HepG2 (cell line): ENCODE results near the gene MIGA2. TPM values are rescaled to one million over a fixed set of nuclear protein-coding genes. Genes with fewer than 3 reads are reported as not detected.

Experiments used
- ESRRA ChIP-seq: sonication (generic); formaldehyde crosslinking; IDR thresholded peaks from 2 replicates; pipeline ENCODE4 v1.5.1; 2020; ENCODE audit warnings: mild to moderate bottlenecking, low read depth, missing genetic modification reagents
- KLF12 ChIP-seq: sonication (generic); formaldehyde crosslinking; IDR thresholded peaks from 2 replicates; pipeline ENCODE4 v1.4.0; 2020; ENCODE audit warnings: missing genetic modification reagents, borderline replicate concordance
- MYC ChIP-seq: sonication (generic); formaldehyde crosslinking; IDR thresholded peaks from 2 replicates; pipeline ENCODE4 v1.9.0; 2021; ENCODE audit warnings: missing genetic modification reagents, borderline replicate concordance
- SALL1 ChIP-seq: sonication (generic); formaldehyde crosslinking; IDR thresholded peaks from 2 replicates; pipeline ENCODE4 v1.8.0; 2022; ENCODE audit warnings: mild to moderate bottlenecking, missing genetic modification reagents
- SMARCE1 ChIP-seq: fragments of 450-650 bp; IDR thresholded peaks from 2 replicates; pipeline ENCODE4 v1.6.1; 2017; ENCODE audit warnings: borderline replicate concordance
- ZBTB38 ChIP-seq: sonication (generic); formaldehyde crosslinking; IDR thresholded peaks from 2 replicates; pipeline ENCODE4 v1.5.1; 2020; ENCODE audit warnings: mild to moderate bottlenecking, missing genetic modification reagents
- ZNF143 ChIP-seq: sonication (generic); formaldehyde crosslinking; IDR thresholded peaks from 2 replicates; pipeline ENCODE4 v1.4.0; 2020; ENCODE audit warnings: missing genetic modification reagents
- ZNF274 ChIP-seq: sonication (generic); formaldehyde crosslinking; IDR thresholded peaks from 2 replicates; pipeline ENCODE4 v1.5.1; 2020; ENCODE audit warnings: mild to moderate bottlenecking, missing genetic modification reagents
- polyA plus RNA-seq, 8 experiments: library from polyadenylated mRNA; depleted of rRNA in 3 of 8; stranded (reverse) in 7 of 8; unstranded in 1 of 8; fragments of >200 nt; fragmentation: Illumina TruSeq in 4 of 8; extraction: Trizol in 4 of 8; gene quantifications; 2 replicates each; pipeline versions ENCODE4 v1.2.1 to v1.2.3, GENCODE V29; 2011 to 2016; ENCODE audit warnings: low read depth in 4 of 8, missing spikeins in 1 of 8, mixed read lengths in 1 of 8; ENCODE audit not compliant: insufficient read depth in 1 of 8
- total RNA-seq, 5 experiments: library from RNA; depleted of rRNA; stranded (reverse); fragments of >200 nt; fragmentation: Illumina TruSeq; extraction: Trizol; gene quantifications; 2 replicates each; pipeline ENCODE4 v1.2.3, GENCODE V29; 2016; ENCODE audit warnings: low read depth in 1 of 5
- TF ChIP-seq, protein P1 (sequence below): sonication (generic); formaldehyde crosslinking; IDR thresholded peaks from 2 replicates; pipeline ENCODE4 v1.5.1; 2020; ENCODE audit warnings: mild to moderate bottlenecking, missing genetic modification reagents, moderate library complexity
- TF ChIP-seq, protein P2 (sequence below): IDR thresholded peaks from 2 replicates; pipeline ENCODE4 v1.6.1; 2012; ENCODE audit warnings: inconsistent platforms
- TF ChIP-seq, protein P3 (sequence below): sonication (generic); formaldehyde crosslinking; IDR thresholded peaks from 2 replicates; pipeline ENCODE4 v1.5.1; 2020; ENCODE audit warnings: mild to moderate bottlenecking, missing genetic modification reagents, borderline replicate concordance
- TF ChIP-seq, protein P4 (sequence below): sonication (generic); formaldehyde crosslinking; IDR thresholded peaks from 2 replicates; pipeline ENCODE4 v1.9.0; 2022; ENCODE audit warnings: low read depth, missing genetic modification reagents
- TF ChIP-seq, protein P5 (sequence below): sonication (generic); formaldehyde crosslinking; IDR thresholded peaks from 2 replicates; pipeline ENCODE4 v1.4.0; 2020; ENCODE audit warnings: missing genetic modification reagents

The MIGA2 gene
- total and polyA plus RNA-seq, 2 of the 13 experiments (the other 11 are each of a cell fraction or from before 2014, with no cell fraction given): 10.8 to 17.1 TPM

DNA sequence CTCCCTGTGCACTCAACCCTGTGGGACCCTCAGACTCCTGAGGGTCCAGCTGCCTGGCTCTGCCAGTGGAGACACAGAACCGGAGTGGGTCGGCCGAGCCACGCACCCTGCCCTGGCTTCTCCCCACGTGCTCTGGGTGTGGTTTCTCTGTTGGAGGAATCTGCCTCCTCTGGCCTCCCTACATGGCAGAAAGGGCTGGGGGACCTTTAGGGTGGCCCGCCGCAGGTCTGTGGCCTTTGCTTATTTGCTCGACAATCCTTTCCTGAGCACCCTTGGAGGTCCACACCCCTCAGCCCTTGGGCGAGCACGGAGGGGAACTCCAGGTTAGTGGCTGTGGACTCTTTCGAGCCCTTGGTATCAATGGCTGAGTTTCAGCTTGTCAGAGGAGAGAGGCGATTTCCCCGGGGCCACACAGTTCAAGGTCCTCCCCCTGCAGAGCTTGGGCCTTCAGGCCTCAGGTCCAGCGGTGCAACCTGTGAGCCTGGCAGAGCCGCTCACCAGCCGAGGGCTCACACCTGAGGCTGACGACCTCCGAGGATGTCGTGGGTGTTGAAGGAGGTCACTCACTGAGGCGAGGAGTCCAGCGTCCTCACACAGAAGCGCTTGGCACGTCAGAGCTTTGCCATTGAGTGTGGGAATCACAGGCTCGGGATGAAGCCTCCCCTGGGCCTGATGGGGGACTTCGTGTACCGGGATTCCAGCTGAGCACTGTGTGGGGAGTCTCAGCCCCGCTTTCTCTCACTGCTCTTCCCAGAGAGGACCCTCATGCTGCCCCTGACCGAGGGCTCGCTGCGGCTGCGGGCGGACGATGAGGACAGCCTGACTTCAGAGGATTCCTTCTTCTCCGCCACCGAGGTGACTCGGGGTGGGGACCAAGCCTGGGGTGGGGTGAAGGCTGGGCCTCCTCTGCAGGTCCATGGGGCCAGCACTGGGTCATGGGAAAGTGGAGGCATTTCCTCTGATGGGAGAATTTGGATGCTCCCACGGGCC lies 23.7 kb downstream of the MIGA2 start (continued):
- TF ChIP-seq, protein P1, sequence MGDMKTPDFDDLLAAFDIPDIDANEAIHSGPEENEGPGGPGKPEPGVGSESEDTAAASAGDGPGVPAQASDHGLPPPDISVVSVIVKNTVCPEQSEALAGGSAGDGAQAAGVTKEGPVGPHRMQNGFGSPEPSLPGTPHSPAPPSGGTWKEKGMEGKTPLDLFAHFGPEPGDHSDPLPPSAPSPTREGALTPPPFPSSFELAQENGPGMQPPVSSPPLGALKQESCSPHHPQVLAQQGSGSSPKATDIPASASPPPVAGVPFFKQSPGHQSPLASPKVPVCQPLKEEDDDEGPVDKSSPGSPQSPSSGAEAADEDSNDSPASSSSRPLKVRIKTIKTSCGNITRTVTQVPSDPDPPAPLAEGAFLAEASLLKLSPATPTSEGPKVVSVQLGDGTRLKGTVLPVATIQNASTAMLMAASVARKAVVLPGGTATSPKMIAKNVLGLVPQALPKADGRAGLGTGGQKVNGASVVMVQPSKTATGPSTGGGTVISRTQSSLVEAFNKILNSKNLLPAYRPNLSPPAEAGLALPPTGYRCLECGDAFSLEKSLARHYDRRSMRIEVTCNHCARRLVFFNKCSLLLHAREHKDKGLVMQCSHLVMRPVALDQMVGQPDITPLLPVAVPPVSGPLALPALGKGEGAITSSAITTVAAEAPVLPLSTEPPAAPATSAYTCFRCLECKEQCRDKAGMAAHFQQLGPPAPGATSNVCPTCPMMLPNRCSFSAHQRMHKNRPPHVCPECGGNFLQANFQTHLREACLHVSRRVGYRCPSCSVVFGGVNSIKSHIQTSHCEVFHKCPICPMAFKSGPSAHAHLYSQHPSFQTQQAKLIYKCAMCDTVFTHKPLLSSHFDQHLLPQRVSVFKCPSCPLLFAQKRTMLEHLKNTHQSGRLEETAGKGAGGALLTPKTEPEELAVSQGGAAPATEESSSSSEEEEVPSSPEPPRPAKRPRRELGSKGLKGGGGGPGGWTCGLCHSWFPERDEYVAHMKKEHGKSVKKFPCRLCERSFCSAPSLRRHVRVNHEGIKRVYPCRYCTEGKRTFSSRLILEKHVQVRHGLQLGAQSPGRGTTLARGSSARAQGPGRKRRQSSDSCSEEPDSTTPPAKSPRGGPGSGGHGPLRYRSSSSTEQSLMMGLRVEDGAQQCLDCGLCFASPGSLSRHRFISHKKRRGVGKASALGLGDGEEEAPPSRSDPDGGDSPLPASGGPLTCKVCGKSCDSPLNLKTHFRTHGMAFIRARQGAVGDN (CRISPR knock-in tag): peak; percentile 94
- TF ChIP-seq KLF12 (CRISPR knock-in tag) (0 out of 2 replicates have a peak, but pooled peaks have one; percentile 55), ZBTB38 (CRISPR knock-in tag) (peak; percentile 91), SMARCE1 (no peak), ZNF274 (no peak), ESRRA (CRISPR knock-in tag) (0 out of 2 replicates have a peak, but pooled peaks have one; percentile 28), SALL1 (CRISPR knock-in tag) (peak; percentile 46; the same call in 1 of the 2 replicates), ZNF143 (CRISPR knock-in tag) (no peak), MYC (CRISPR knock-in tag) (peak; percentile 40; the same call in 1 of the 2 replicates)
- TF ChIP-seq, protein P2, sequence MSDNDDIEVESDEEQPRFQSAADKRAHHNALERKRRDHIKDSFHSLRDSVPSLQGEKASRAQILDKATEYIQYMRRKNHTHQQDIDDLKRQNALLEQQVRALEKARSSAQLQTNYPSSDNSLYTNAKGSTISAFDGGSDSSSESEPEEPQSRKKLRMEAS: peak; percentile 67
- TF ChIP-seq, protein P3, sequence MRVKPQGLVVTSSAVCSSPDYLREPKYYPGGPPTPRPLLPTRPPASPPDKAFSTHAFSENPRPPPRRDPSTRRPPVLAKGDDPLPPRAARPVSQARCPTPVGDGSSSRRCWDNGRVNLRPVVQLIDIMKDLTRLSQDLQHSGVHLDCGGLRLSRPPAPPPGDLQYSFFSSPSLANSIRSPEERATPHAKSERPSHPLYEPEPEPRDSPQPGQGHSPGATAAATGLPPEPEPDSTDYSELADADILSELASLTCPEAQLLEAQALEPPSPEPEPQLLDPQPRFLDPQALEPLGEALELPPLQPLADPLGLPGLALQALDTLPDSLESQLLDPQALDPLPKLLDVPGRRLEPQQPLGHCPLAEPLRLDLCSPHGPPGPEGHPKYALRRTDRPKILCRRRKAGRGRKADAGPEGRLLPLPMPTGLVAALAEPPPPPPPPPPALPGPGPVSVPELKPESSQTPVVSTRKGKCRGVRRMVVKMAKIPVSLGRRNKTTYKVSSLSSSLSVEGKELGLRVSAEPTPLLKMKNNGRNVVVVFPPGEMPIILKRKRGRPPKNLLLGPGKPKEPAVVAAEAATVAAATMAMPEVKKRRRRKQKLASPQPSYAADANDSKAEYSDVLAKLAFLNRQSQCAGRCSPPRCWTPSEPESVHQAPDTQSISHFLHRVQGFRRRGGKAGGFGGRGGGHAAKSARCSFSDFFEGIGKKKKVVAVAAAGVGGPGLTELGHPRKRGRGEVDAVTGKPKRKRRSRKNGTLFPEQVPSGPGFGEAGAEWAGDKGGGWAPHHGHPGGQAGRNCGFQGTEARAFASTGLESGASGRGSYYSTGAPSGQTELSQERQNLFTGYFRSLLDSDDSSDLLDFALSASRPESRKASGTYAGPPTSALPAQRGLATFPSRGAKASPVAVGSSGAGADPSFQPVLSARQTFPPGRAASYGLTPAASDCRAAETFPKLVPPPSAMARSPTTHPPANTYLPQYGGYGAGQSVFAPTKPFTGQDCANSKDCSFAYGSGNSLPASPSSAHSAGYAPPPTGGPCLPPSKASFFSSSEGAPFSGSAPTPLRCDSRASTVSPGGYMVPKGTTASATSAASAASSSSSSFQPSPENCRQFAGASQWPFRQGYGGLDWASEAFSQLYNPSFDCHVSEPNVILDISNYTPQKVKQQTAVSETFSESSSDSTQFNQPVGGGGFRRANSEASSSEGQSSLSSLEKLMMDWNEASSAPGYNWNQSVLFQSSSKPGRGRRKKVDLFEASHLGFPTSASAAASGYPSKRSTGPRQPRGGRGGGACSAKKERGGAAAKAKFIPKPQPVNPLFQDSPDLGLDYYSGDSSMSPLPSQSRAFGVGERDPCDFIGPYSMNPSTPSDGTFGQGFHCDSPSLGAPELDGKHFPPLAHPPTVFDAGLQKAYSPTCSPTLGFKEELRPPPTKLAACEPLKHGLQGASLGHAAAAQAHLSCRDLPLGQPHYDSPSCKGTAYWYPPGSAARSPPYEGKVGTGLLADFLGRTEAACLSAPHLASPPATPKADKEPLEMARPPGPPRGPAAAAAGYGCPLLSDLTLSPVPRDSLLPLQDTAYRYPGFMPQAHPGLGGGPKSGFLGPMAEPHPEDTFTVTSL (CRISPR knock-in tag): no peak
- TF ChIP-seq, protein P4, sequence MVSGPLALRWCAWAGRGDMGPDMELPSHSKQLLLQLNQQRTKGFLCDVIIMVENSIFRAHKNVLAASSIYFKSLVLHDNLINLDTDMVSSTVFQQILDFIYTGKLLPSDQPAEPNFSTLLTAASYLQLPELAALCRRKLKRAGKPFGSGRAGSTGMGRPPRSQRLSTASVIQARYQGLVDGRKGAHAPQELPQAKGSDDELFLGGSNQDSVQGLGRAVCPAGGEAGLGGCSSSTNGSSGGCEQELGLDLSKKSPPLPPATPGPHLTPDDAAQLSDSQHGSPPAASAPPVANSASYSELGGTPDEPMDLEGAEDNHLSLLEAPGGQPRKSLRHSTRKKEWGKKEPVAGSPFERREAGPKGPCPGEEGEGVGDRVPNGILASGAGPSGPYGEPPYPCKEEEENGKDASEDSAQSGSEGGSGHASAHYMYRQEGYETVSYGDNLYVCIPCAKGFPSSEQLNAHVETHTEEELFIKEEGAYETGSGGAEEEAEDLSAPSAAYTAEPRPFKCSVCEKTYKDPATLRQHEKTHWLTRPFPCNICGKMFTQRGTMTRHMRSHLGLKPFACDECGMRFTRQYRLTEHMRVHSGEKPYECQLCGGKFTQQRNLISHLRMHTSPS: peak; percentile 54; the same call in 1 of the 2 replicates
- TF ChIP-seq, protein P5, sequence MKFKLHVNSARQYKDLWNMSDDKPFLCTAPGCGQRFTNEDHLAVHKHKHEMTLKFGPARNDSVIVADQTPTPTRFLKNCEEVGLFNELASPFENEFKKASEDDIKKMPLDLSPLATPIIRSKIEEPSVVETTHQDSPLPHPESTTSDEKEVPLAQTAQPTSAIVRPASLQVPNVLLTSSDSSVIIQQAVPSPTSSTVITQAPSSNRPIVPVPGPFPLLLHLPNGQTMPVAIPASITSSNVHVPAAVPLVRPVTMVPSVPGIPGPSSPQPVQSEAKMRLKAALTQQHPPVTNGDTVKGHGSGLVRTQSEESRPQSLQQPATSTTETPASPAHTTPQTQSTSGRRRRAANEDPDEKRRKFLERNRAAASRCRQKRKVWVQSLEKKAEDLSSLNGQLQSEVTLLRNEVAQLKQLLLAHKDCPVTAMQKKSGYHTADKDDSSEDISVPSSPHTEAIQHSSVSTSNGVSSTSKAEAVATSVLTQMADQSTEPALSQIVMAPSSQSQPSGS: peak; percentile 7; the same call in 1 of the 2 replicates
